Putamen (tissue), 1 donor: ENCODE measurements around the gene NPW.
"Not testable (repeated sequence)": the region's sequence is repeated elsewhere in the genome, so short reads cannot be mapped to it uniquely, and the experiment has no call there.

ENCODE experiments used
- DNase-seq: peaks from one replicate; pipeline ENCODE4 v3.0.0-alpha.2; 2016; ENCODE audit warnings: low spot score

The NPW gene

DNA sequence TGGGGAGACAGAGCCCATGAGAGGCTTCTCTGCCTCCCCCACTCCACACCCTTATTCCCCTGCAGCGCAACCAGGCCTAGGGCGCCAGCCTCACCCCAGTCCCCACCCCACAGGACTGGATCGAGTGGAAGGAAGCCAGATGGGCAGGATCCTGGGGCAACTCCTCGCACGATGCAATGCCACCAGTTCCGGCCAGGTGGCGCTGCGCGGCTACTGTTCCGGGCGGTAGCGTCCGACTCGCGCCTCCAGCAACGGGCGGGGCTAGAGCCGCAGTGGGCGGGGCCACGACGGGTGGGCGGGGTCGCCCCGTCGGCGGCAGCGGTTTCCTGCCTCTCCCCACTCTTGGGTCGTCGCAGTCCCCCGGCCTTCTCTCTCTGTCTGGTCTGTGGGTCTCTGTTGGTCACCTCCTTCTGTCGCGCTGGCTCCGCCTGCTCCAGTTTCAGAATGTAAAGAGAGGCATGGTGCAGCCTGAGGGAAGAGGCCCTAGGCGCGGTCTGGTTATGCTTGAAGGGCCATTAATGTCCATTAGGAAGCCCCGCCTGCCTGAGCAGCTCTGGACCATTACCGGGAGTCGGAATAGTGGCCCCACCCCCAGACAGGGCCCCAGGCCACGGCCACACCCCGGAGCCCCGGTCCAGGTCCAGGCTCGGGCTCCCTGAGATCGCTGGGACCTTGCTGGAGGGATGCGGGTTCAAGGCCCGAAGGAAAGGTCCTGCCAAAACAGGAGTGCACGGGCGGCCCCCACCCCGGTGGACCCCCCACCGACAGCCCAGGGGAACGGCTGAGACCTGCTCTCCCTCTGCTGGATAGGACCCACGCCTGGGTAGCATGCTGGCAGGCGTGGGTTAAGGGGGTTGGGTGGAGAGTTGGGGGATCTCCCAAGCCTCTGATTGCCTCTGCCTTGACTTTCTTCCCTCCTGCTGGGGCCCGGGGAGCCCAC lies 3.8 kb downstream of the NPW start:
- DNase-seq, result peak; percentile 84

- DNase-seq, result no peak
Observed at GRCh38 chr16:2024032-2024420, 4.4 kb downstream of the NPW start.

- no peak for DNase-seq
Observed at GRCh38 chr16:2025251-2025650, 5.7 kb downstream of the NPW start.

GRCh38 chr16:2025878-2026460 lies 6.4 kb downstream of the NPW start:
- DNase-seq, result no peak

GRCh38 chr16:2026461-2027023 lies 7.0 kb downstream of the NPW start, which contains the start of gene NHERF2:
Gene NHERF2 (plus strand): TSS chr16:2026902. CDS start chr16:2027006, 104 bp downstream.
- no peak for DNase-seq

DNA sequence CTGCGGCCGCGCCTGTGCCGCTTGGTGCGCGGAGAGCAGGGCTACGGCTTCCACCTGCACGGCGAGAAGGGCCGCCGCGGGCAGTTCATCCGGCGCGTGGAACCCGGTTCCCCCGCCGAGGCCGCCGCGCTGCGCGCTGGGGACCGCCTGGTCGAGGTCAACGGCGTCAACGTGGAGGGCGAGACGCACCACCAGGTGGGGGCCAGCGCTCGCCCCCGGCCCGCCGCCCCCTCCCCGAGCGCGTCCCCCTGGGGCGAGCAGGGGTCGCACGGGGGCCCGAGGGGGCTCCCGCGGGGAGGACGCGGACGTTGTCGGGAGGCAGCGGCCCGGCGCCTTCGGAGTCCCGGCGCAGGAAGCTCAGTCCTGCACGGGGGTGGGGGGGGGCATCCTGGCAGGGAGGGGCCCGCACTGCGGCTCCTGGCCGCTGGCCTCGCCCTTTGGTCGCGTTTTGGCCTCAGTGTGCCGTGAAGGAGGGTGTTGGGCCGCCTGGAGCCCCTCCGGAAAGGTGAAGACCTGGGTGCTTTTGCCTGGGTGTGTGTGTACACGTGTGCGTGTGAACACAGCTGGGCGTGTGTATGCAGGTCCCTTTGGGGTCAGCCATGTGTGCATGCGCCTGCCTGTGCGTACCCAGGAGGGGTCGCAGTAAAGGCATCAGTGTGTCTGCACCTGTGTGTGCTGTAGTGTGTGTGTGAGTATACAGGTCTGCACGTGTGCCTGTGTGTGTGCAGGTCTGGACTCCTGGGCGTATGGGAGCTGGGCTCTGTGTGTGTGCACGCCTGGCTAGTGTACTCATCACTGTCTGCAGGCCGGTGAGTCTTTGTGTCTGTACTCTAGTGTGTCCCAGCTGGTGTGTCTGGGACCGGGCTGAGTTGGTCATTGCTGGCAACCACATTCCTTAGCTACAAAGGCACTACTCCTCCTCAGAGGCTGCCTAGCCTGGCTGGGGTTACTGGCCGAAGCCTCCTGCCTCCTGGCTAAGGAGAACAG lies 7.7 kb downstream of the NPW start:
- DNase-seq, result no peak

- no peak for DNase-seq
Observed at GRCh38 chr16:2028146-2028545, 8.6 kb downstream of the NPW start.

DNA sequence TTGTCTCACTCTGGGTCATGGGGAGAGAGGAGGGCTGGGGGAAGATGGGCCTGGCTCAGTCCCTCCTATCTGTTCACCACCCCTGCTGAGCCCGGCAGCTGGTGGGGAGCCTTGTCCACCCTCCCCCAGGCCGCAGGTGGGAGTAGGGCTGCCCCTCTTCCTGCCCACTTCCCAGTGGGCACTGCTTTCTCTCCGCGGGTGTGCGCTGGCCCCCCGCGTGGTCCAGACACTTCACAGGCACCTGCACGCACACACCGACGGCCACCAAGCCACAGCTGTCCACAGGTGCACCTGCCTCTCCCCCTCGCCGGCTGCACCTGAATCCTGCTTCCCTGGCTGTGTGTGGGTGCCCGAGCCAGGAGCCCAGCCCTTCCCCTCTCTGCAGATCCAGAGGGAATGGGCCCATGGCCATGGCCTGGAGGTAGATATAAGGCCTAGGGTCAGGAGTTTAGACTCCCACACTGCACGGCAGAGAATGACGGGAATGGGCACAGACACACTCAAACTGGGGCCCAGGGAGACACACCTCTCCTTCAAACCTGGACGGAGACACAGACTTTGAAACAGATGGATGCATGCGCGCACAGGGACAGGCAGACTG lies 9.1 kb downstream of the NPW start:
- DNase-seq, result no peak

GRCh38 chr16:2029350-2029749 lies 9.8 kb downstream of the NPW start:
- no peak for DNase-seq

DNA sequence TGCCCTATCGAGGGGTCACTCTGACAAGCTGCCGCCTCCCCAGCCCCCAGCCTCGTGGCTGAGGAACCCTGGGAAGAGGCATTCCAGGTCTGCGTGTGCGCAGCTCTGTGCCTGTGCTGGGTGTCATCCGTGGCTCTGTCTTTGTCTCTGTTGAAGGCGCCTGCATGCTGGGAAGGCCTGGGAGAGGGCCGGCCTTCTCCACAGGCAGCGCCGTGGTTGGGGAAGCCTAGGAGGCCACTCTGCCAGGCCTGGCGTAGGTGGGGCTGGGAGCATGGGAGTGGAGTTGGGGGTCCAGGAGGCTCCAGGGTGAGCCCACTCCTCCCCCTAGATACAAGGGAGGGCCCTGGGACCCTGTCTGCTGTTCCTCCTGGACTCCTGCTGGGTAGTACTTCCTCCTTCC lies 10.5 kb downstream of the NPW start:
- DNase-seq, result no peak

DNA sequence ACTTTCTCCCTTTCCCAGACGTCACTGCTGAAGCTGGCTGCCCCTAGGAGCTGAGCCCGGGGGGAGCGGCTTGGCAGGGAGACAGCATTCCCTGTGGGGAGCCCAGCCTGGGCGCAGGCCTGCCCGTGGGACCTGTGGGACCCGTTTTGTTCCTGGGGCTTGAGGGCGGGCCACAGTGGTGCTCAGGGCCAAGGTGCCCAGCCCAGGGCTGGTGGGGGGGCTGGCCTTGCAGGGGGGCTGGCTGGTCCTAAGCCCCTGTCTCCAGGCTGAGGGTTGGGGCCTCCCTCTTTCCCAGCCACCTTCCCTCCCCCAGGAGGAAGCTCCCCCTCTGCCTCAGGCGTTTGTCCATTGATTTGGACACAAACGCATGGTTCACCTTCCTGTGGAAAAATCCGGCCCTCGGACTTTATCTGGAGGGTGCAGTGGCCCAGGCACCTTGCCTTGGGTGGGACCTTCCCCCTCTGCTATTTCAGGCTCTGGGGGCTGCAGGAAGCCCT lies 11.5 kb downstream of the NPW start:
- DNase-seq, result no peak

GRCh38 chr16:2032285-2033056 lies 12.9 kb downstream of the NPW start:
- peak; percentile 65 for DNase-seq

DNA sequence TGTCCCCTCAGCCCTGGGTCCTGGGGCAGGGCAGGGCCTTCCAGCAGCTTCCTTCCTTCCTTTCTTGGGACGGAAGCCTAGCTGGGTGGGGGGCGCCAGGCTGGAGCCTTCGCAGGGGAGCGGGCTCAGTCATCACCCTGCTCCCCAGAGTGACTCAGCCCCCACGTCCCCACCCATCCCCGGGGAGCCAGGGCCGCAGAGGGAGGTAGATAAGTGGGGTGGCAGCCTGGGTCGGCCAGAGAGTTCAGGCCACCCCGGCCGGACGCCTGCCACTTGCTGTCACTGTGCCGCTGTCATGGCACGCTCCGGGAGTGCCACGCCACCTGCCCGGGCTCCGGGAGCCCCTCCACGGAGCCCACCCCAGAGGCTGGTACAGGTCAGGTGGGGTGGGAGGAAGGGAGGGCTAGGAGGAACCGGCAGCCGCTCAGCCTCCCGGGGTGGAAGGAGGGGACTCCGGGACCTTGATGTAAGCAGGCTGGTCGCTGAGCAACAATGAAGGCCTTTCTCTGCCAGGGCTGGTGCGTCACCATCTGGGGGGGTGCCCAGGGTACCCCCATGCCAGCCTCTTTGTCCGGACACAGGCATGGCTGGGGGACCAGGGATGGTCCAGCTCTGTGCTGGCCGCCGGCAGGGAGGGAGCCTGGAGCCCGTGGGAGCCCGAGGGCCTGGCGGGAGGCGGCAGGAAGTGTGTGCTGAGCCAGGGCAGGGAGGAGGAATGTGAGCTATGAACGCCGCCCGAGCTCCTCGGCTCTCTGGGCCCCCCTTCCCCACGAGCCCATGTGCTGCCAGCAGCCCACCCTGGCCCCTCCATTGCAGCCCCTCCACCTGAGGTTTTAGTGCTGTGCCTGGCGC lies 13.7 kb downstream of the NPW start:
- peak; percentile 94 for DNase-seq

GRCh38 chr16:2033909-2034695 lies 14.5 kb downstream of the NPW start:
- not testable (repeated sequence) for DNase-seq

DNA sequence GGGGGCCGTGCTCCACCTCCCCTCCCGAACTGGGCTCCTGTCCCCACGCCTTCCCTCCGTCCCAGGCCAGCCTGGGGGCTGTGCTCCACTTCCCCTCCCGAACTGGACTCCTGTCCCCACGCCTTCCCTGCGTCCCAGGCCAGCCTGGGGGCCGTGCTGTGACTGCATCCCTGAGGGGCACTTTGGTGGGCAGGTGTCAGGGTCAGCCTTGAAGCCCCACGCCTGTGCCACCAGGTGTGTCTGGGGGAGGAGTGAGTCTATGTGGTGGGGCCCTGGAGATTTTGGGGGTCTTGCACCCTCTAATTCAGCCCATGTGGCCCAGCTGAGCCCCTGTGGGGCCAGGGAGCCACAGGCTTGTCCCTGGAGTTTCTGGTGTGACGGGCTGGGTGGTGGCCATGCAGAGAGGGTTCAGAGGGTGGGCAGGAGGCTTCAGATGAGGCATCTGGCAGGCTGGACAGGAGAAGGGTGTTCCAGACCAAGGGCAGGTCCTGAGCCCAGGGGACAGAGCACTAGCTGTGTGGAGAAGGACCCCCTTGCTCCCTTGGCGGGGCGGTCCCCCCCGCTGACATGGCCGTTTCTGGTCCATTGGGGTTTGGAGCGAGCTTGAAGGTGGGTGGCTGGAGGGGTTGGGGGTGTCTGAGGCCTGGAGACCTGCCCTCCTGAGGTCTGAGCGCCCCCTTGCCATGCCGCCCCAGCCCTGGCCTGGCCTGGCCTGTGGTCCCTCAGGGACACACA lies 15.3 kb downstream of the NPW start:
- DNase-seq, result no peak

- DNase-seq, result no peak
Observed at GRCh38 chr16:2035431-2036199, 16.0 kb downstream of the NPW start.
